ENCODE measurements around the gene BCAS1.

BCAS1 gene

GRCh38 chr20:53900380-53900999 is 169.9 kb downstream of the BCAS1 start:
- no peak for DNase-seq

- peak; percentile 95 for DNase-seq
Observed at GRCh38 chr20:53899351-53900167, 170.8 kb downstream of the BCAS1 start.

- DNase-seq: no peak
Observed at GRCh38 chr20:53898556-53898931, 171.8 kb downstream of the BCAS1 start.

DNA sequence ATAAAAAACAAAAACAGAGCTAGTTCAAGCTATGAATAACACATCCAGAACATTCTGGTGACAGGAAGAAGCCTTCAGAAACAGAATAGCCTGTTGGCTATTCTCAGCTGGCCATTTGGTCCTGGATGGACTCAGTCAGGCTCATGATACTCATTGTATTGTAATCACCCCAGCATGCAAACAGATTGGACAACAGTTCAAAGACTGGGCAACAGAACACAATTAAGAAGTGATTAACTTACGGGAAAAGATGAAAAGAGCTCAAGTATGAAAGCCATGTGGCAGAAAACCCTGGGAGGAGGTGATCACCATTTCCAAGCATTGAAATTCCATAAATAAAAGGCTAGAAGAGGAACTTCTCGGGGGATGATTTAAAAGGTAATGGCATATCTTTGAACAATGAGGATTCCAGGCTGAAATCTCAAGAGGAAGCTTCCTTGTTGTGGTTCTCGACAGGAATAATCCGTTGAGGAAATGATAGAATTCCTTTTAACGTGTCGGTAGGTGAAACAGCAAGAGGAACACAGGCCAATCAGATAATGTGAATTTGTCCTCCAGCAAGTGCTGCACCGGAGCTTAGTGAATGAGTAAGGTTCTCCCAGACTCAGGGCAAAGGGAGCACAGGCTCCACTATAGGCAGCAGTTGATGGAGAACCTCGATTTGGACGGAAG is 172.4 kb downstream of the BCAS1 start:
- DNase-seq: peak in 1 of 2 experiments; percentile 9

- no peak for DNase-seq
Observed at GRCh38 chr20:53896647-53897046, 173.7 kb downstream of the BCAS1 start.

DNA sequence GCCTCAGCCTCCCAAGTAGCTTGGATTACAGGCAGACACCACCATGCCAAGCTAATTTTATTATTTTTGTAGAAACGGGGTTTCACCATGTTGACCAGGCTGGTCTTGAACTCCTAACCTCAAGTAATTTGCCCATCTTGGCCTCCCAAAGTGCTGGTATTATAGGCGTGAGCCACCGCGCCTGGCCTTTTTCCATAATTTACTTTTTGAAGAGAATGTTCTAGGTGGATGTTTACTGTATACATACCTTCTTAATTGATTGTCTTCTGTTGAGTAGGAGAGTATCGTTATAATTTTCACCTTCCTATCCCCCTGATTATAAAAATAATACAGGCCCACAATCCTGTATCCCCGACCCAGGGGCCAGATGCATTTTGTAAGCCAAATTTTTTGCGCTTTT is 174.4 kb downstream of the BCAS1 start:
- DNase-seq: no peak

DNA sequence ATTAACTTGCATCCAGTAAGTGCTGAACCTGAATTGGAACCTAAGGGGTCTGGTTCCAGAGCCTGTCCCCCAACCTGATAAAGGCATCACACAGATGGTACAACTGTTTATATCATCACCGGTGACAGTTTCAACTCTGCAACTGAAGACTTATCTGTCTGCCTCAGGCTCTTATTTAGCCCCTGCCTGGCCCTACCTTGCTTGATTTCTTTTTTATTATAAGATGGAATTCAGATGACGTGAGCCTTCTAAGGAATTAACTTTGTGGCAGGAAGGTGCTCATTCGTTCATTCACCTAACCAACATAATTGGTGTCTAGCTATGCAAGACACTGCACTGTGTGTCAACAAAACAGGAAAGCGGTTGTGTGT is 175.0 kb downstream of the BCAS1 start:
- DNase-seq: no peak

DNA sequence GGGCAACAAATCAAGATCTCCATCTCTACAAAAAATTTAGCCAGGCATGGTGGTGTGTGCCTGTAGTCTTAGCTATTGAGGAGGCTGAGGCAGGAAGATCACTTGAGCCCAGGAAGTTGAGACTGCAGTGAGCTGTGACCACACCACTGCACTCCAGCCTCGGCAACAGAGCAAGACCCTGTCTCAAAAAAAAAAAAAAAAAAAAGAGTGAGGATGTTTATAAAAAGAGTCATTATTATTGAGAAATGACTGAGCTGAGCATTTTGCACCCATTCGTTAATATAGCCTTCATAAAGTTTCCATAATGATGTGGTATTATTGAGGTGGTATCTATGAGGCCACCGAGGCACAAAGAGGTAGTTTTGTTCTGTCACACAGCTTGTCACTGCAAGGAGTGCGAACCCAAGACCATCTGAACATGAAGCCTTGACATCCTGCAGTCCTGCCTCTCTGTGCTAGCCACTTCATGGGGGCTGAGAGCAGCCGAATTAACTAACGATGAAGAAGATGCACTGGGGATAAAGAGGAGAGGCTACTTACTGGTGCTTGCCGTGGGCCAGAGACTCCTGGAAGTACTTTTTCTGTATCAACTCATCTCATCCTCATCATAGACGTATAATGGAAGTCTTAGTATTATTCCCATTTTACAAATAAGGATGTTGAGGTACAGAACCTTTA is 175.5 kb downstream of the BCAS1 start:
- DNase-seq: no peak

Measured in NCI-H524 (cell line).